Liver (tissue), 9 donors: ENCODE results near the gene PAK2. TPM values are rescaled to one million over a fixed set of nuclear protein-coding genes. Genes with fewer than 3 reads are reported as not detected.

Experiments
- DNase-seq: peaks from one replicate; pipeline ENCODE4 v3.0.0-alpha.2; 2017; ENCODE audit warnings: low spot score
- H3K27ac ChIP-seq, 2 donors: one replicate each; pipeline ENCODE4 v1.7.0; 2013; ENCODE audit warnings: inconsistent platforms in 2 of 2, low read length in 2 of 2, control low read depth in 1 of 2, low read depth in 1 of 2, mild to moderate bottlenecking in 1 of 2
- H3K27me3 ChIP-seq, 4 donors: one replicate each; pipeline versions ENCODE4 v1.6.1 to v1.7.0; 2013; ENCODE audit warnings: low read length in 3 of 4, inconsistent platforms in 1 of 4, mild to moderate bottlenecking in 1 of 4, moderate library complexity in 1 of 4; ENCODE audit not compliant: control insufficient read depth in 4 of 4, insufficient read depth in 4 of 4
- H3K36me3 ChIP-seq, 4 donors: one replicate each; pipeline versions ENCODE4 v1.6.1 to v1.7.0; 2013; ENCODE audit warnings: low read length in 3 of 4, mild to moderate bottlenecking in 3 of 4, low read depth in 1 of 4, moderate library complexity in 1 of 4; ENCODE audit not compliant: control insufficient read depth in 4 of 4, insufficient read depth in 3 of 4
- H3K4me1 ChIP-seq, 4 donors: one replicate each; pipeline versions ENCODE4 v1.6.1 to v1.7.0; 2013; ENCODE audit warnings: low read length in 3 of 4, mild to moderate bottlenecking in 3 of 4, moderate library complexity in 1 of 4; ENCODE audit not compliant: control insufficient read depth in 4 of 4, insufficient read depth in 4 of 4
- H3K4me3 ChIP-seq, 3 donors: one replicate each; pipeline versions ENCODE4 v1.6.1 to v1.7.0; 2013; ENCODE audit warnings: low read length in 3 of 3, control low read depth in 1 of 3, low read depth in 1 of 3, mild to moderate bottlenecking in 1 of 3
- H3K9ac ChIP-seq, 2 donors: one replicate each; pipeline ENCODE4 v1.7.0; 2013; ENCODE audit warnings: low read length in 2 of 2, mild to moderate bottlenecking in 2 of 2, moderate library complexity in 2 of 2, control low read depth in 1 of 2, low read depth in 1 of 2
- H3K9me3 ChIP-seq, 4 donors: one replicate each; pipeline versions ENCODE4 v1.6.1 to v1.7.0; 2013; ENCODE audit warnings: low read length in 3 of 4; ENCODE audit not compliant: control insufficient read depth in 4 of 4
- FOXA1 ChIP-seq: IDR thresholded peaks from 2 replicates; pipeline ENCODE4 v1.6.1; 2016; ENCODE audit warnings: antibody characterized with exemption
- FOXA2 ChIP-seq: IDR thresholded peaks from 2 replicates; pipeline ENCODE4 v1.6.1; 2016; ENCODE audit warnings: antibody characterized with exemption
- GABPA ChIP-seq, 2 donors: IDR thresholded peaks in 1 of 2; conservative IDR thresholded peaks in 1 of 2; 2 replicates each; pipeline ENCODE4 v1.6.1; 2016; ENCODE audit warnings: antibody characterized with exemption in 2 of 2, mild to moderate bottlenecking in 1 of 2, moderate library complexity in 1 of 2
- HNF4A ChIP-seq, 2 donors: conservative IDR thresholded peaks; 2 replicates each; pipeline ENCODE4 v1.6.1; 2016; ENCODE audit warnings: antibody characterized with exemption in 2 of 2, mild to moderate bottlenecking in 2 of 2
- HNF4G ChIP-seq: IDR thresholded peaks from 2 replicates; pipeline ENCODE4 v1.6.1; 2016; ENCODE audit warnings: antibody characterized with exemption
- NR2F2 ChIP-seq: IDR thresholded peaks from 2 replicates; pipeline ENCODE4 v1.6.1; 2016; ENCODE audit warnings: antibody characterized with exemption
- RAD21 ChIP-seq, 2 donors: IDR thresholded peaks; 2 replicates each; pipeline ENCODE4 v1.6.1; 2016; ENCODE audit warnings: antibody characterized with exemption in 2 of 2, mild to moderate bottlenecking in 2 of 2
- RXRA ChIP-seq, 2 donors: IDR thresholded peaks; 2 replicates each; pipeline ENCODE4 v1.6.1; 2017 to 2018; ENCODE audit warnings: antibody characterized with exemption in 2 of 2, mild to moderate bottlenecking in 1 of 2
- SP1 ChIP-seq: IDR thresholded peaks from 2 replicates; pipeline ENCODE4 v1.6.1; 2018; ENCODE audit warnings: antibody characterized with exemption, mild to moderate bottlenecking
- TAF1 ChIP-seq: conservative IDR thresholded peaks from 2 replicates; pipeline ENCODE4 v1.6.1; 2016; ENCODE audit warnings: antibody characterized with exemption, mild to moderate bottlenecking
- YY1 ChIP-seq: IDR thresholded peaks from 2 replicates; pipeline ENCODE4 v1.6.1; 2016; ENCODE audit warnings: antibody characterized with exemption, mild to moderate bottlenecking
- WGBS: extraction: QIAGEN DNeasy Blood & Tissue Kit; methylation state at CpG from one replicate; pipeline ENCODE4 v1.1.7; 2013; 5-methylcytosine and 5-hydroxymethylcytosine counted together
- polyA plus RNA-seq, 2 donors: library from polyadenylated mRNA; stranded (reverse) in 1 of 2; unstranded in 1 of 2; fragments of 200-250 nt in 1 of 2; fragments of >200 nt in 1 of 2; fragmentation: Nextera tagmentation in 1 of 2; extraction: Ambion mirVana in 1 of 2; gene quantifications; one replicate each; pipeline versions ENCODE4 v1.2.1 to v1.2.3, GENCODE V29; 2013 to 2015
- total RNA-seq, 2 donors: library from RNA; depleted of rRNA; stranded (reverse); fragments of >200 nt; gene quantifications; one replicate each; pipeline ENCODE4 v1.2.3, GENCODE V29; 2014
- TF ChIP-seq, protein P1 (sequence below): IDR thresholded peaks from 2 replicates; pipeline ENCODE4 v1.6.1; 2016; ENCODE audit warnings: antibody characterized with exemption
- TF ChIP-seq, protein P2 (sequence below): IDR thresholded peaks from 2 replicates; pipeline ENCODE4 v1.6.1; 2016; ENCODE audit warnings: antibody characterized with exemption
- TF ChIP-seq, protein P3 (sequence below): fragments of 150-350 bp; IDR thresholded peaks from 2 replicates; pipeline ENCODE4 v1.5.1; 2017; ENCODE audit warnings: improper control_type of control experiment, low read depth, low read length; ENCODE audit not compliant: missing input control
- TF ChIP-seq, protein P4 (sequence below): IDR thresholded peaks from 2 replicates; pipeline ENCODE4 v1.6.1; 2016; ENCODE audit warnings: antibody characterized with exemption, mild to moderate bottlenecking
- donor health status: healthy.
- donor health status: healthy.
- donor health status: healthy.
- donor health status: healthy.
- donor health status: healthy.

PAK2 gene
- total and polyA plus RNA-seq, 4 donors: 16.0 to 44.3 (median 24.9) TPM

DNA sequence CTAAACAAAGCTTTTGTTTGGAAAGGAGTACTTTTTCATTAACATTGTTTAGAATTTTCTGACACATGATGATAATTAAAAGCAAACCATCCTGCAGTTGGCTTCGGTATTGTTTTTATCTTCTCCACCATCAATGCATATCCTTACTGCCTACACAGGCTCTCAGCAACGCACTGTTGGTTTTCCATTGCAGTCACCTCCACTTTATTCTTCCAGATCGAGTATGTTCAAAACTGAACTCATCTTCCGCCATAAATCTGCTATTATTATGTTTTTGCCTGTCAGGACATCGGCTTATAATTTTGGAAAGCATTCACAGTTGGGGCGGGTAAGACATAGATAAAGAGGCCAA lies 127.5 kb downstream of the PAK2 start:
- peak overlapping the region; percentile 78 to 91 (median 83) for H3K4me3 ChIP-seq
- H3K36me3 ChIP-seq: peaks cover 0 to 3% (median 0%) of the 10 kb centered on the region in 4 donors
- no peaks in the 10 kb centered on the region for H3K9me3 ChIP-seq
- H3K27ac ChIP-seq: peak overlapping the region; percentile 85 to 88
- WGBS: 31% methylated on average over 6 of the region's 6 CpGs
- H3K4me1 ChIP-seq: peaks cover 8 to 26% (median 19%) of the 10 kb centered on the region in 4 donors
- DNase-seq: no peak
- TF ChIP-seq GABPA (IDR thresholded peaks at IDR 0.05 in 1 of 2, conservative IDR thresholded peaks at IDR 0.05 in 1 of 2) (no peak), TAF1 (no peak), RXRA (IDR thresholded peaks at IDR 0.05) (no peak), HNF4A (conservative IDR thresholded peaks at IDR 0.05) (no peak), NR2F2 (no peak), RAD21 (IDR thresholded peaks at IDR 0.05) (no peak), FOXA2 (no peak), SP1 (no peak)
- TF ChIP-seq, protein P1, sequence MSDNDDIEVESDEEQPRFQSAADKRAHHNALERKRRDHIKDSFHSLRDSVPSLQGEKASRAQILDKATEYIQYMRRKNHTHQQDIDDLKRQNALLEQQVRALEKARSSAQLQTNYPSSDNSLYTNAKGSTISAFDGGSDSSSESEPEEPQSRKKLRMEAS: no peak
- TF ChIP-seq, protein P2, sequence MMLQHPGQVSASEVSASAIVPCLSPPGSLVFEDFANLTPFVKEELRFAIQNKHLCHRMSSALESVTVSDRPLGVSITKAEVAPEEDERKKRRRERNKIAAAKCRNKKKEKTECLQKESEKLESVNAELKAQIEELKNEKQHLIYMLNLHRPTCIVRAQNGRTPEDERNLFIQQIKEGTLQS: no peak
- TF ChIP-seq, protein P3, sequence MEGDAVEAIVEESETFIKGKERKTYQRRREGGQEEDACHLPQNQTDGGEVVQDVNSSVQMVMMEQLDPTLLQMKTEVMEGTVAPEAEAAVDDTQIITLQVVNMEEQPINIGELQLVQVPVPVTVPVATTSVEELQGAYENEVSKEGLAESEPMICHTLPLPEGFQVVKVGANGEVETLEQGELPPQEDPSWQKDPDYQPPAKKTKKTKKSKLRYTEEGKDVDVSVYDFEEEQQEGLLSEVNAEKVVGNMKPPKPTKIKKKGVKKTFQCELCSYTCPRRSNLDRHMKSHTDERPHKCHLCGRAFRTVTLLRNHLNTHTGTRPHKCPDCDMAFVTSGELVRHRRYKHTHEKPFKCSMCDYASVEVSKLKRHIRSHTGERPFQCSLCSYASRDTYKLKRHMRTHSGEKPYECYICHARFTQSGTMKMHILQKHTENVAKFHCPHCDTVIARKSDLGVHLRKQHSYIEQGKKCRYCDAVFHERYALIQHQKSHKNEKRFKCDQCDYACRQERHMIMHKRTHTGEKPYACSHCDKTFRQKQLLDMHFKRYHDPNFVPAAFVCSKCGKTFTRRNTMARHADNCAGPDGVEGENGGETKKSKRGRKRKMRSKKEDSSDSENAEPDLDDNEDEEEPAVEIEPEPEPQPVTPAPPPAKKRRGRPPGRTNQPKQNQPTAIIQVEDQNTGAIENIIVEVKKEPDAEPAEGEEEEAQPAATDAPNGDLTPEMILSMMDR: no peak
- peak overlapping the region; percentile 70 to 90 for H3K9ac ChIP-seq
- no peaks in the 10 kb centered on the region for H3K27me3 ChIP-seq

DNA sequence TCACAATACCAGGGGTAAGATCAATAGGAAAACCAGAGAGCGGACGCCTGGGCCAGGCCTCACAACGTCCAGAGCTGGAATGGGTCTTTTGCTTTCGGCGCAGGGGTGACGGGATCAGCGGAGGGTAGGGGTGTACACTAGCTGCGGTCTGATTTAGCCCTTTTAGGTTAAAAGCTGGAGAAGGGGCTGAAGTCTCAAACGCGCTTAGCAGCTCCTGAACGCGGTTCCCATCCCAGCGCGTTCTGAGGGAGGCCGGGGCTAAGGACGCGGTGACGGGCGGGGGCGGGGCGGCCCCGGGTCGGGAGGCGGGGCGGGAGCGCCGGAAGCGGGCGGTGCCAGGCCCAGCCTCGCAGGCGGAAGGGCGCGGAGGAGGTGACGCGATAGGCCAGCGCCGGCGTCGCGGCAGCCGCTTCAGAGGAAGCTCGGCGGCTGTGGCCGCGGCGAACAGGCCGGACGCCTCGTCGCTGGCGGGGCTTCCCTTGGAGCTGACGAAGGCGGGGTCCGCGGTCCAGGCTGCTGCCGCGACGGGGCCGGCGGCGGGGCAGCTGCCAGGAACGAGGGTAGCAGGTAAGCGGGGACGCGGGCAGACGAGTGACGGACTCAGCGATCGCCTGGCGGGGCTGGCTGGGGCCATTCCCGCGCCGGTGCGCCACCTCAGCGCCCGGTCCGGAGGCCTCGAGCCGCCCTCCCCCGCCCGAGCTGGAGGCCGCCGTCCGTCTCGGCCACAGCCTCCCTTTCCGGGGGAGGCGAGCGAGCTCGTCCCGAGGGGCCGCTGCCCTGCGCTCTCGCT lies 128.0 kb downstream of the PAK2 start, which contains the start of gene SENP5:
TSS of gene SENP5 (plus strand) at position 414 of the 790 bp plus-strand sequence. CDS start 17,262 bp downstream, outside the sequence.
- under 1% methylated on average over 93 of the region's 93 CpGs for WGBS
- no peak for TF ChIP-seq FOXA1
- peak; percentile 41 for TF ChIP-seq SP1
- TF ChIP-seq, protein P4, sequence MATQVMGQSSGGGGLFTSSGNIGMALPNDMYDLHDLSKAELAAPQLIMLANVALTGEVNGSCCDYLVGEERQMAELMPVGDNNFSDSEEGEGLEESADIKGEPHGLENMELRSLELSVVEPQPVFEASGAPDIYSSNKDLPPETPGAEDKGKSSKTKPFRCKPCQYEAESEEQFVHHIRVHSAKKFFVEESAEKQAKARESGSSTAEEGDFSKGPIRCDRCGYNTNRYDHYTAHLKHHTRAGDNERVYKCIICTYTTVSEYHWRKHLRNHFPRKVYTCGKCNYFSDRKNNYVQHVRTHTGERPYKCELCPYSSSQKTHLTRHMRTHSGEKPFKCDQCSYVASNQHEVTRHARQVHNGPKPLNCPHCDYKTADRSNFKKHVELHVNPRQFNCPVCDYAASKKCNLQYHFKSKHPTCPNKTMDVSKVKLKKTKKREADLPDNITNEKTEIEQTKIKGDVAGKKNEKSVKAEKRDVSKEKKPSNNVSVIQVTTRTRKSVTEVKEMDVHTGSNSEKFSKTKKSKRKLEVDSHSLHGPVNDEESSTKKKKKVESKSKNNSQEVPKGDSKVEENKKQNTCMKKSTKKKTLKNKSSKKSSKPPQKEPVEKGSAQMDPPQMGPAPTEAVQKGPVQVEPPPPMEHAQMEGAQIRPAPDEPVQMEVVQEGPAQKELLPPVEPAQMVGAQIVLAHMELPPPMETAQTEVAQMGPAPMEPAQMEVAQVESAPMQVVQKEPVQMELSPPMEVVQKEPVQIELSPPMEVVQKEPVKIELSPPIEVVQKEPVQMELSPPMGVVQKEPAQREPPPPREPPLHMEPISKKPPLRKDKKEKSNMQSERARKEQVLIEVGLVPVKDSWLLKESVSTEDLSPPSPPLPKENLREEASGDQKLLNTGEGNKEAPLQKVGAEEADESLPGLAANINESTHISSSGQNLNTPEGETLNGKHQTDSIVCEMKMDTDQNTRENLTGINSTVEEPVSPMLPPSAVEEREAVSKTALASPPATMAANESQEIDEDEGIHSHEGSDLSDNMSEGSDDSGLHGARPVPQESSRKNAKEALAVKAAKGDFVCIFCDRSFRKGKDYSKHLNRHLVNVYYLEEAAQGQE: peak; percentile 52
- peak; percentile 58 for TF ChIP-seq YY1
- peak; percentile 44 for TF ChIP-seq TAF1
- peak; percentile 25 to 86 for TF ChIP-seq GABPA (IDR thresholded peaks at IDR 0.05 in 1 of 2, conservative IDR thresholded peaks at IDR 0.05 in 1 of 2)
- no peak for TF ChIP-seq HNF4G
- Histone ChIP-seq H3K4me3 (peak within 1 kb of the TSS; percentile 83 to 96 (median 95)), H3K4me1 (peaks cover 8 to 26% (median 19%) of the 10 kb centered on the region in 4 donors), H3K9ac (peak within 1 kb of the TSS; percentile 90 to 97), H3K27me3 (no peaks in the 10 kb centered on the region), H3K36me3 (peaks cover 0 to 3% (median 0%) of the 10 kb centered on the region in 4 donors), H3K9me3 (no peaks in the 10 kb centered on the region), H3K27ac (peak within 1 kb of the TSS; percentile 85 to 88)
- peak; percentile 96 for DNase-seq
